Liver (tissue), 9 donors: ENCODE data around the gene CACNA1B. TPM values are rescaled to one million over a fixed set of nuclear protein-coding genes. Genes with fewer than 3 reads are reported as not detected.

ENCODE experiments used
- DNase-seq: peaks from one replicate; pipeline ENCODE4 v3.0.0-alpha.2; 2017; ENCODE audit warnings: low spot score
- H3K27ac ChIP-seq, 2 donors: one replicate each; pipeline ENCODE4 v1.7.0; 2013; ENCODE audit warnings: inconsistent platforms in 2 of 2, low read length in 2 of 2, control low read depth in 1 of 2, low read depth in 1 of 2, mild to moderate bottlenecking in 1 of 2
- H3K27me3 ChIP-seq, 4 donors: one replicate each; pipeline versions ENCODE4 v1.6.1 to v1.7.0; 2013; ENCODE audit warnings: low read length in 3 of 4, inconsistent platforms in 1 of 4, mild to moderate bottlenecking in 1 of 4, moderate library complexity in 1 of 4; ENCODE audit not compliant: control insufficient read depth in 4 of 4, insufficient read depth in 4 of 4
- H3K36me3 ChIP-seq, 4 donors: one replicate each; pipeline versions ENCODE4 v1.6.1 to v1.7.0; 2013; ENCODE audit warnings: low read length in 3 of 4, mild to moderate bottlenecking in 3 of 4, low read depth in 1 of 4, moderate library complexity in 1 of 4; ENCODE audit not compliant: control insufficient read depth in 4 of 4, insufficient read depth in 3 of 4
- H3K4me1 ChIP-seq, 4 donors: one replicate each; pipeline versions ENCODE4 v1.6.1 to v1.7.0; 2013; ENCODE audit warnings: low read length in 3 of 4, mild to moderate bottlenecking in 3 of 4, moderate library complexity in 1 of 4; ENCODE audit not compliant: control insufficient read depth in 4 of 4, insufficient read depth in 4 of 4
- H3K4me3 ChIP-seq, 3 donors: one replicate each; pipeline versions ENCODE4 v1.6.1 to v1.7.0; 2013; ENCODE audit warnings: low read length in 3 of 3, control low read depth in 1 of 3, low read depth in 1 of 3, mild to moderate bottlenecking in 1 of 3
- H3K9ac ChIP-seq, 2 donors: one replicate each; pipeline ENCODE4 v1.7.0; 2013; ENCODE audit warnings: low read length in 2 of 2, mild to moderate bottlenecking in 2 of 2, moderate library complexity in 2 of 2, control low read depth in 1 of 2, low read depth in 1 of 2
- H3K9me3 ChIP-seq, 4 donors: one replicate each; pipeline versions ENCODE4 v1.6.1 to v1.7.0; 2013; ENCODE audit warnings: low read length in 3 of 4; ENCODE audit not compliant: control insufficient read depth in 4 of 4
- ATF3 ChIP-seq: IDR thresholded peaks from 2 replicates; pipeline ENCODE4 v1.6.1; 2016; ENCODE audit warnings: antibody characterized with exemption
- EGR1 ChIP-seq, 2 donors: IDR thresholded peaks; 2 replicates each; pipeline ENCODE4 v1.6.1; 2016 to 2018; ENCODE audit warnings: antibody characterized with exemption in 2 of 2, low read depth in 2 of 2
- FOXA1 ChIP-seq: IDR thresholded peaks from 2 replicates; pipeline ENCODE4 v1.6.1; 2016; ENCODE audit warnings: antibody characterized with exemption
- FOXA2 ChIP-seq: IDR thresholded peaks from 2 replicates; pipeline ENCODE4 v1.6.1; 2016; ENCODE audit warnings: antibody characterized with exemption
- GABPA ChIP-seq, 2 donors: IDR thresholded peaks in 1 of 2; conservative IDR thresholded peaks in 1 of 2; 2 replicates each; pipeline ENCODE4 v1.6.1; 2016; ENCODE audit warnings: antibody characterized with exemption in 2 of 2, mild to moderate bottlenecking in 1 of 2, moderate library complexity in 1 of 2
- HNF4A ChIP-seq, 2 donors: conservative IDR thresholded peaks; 2 replicates each; pipeline ENCODE4 v1.6.1; 2016; ENCODE audit warnings: antibody characterized with exemption in 2 of 2, mild to moderate bottlenecking in 2 of 2
- HNF4G ChIP-seq: IDR thresholded peaks from 2 replicates; pipeline ENCODE4 v1.6.1; 2016; ENCODE audit warnings: antibody characterized with exemption
- JUND ChIP-seq, 2 donors: IDR thresholded peaks; 2 replicates each; pipeline ENCODE4 v1.6.1; 2016; ENCODE audit warnings: antibody characterized with exemption in 2 of 2
- MAX ChIP-seq: IDR thresholded peaks from 2 replicates; pipeline ENCODE4 v1.6.1; 2016; ENCODE audit warnings: antibody characterized with exemption
- NR2F2 ChIP-seq: IDR thresholded peaks from 2 replicates; pipeline ENCODE4 v1.6.1; 2016; ENCODE audit warnings: antibody characterized with exemption
- REST ChIP-seq: IDR thresholded peaks from 2 replicates; pipeline ENCODE4 v1.6.1; 2016; ENCODE audit warnings: antibody characterized with exemption, mild to moderate bottlenecking
- RXRA ChIP-seq, 2 donors: IDR thresholded peaks; 2 replicates each; pipeline ENCODE4 v1.6.1; 2017 to 2018; ENCODE audit warnings: antibody characterized with exemption in 2 of 2, mild to moderate bottlenecking in 1 of 2
- SP1 ChIP-seq: IDR thresholded peaks from 2 replicates; pipeline ENCODE4 v1.6.1; 2018; ENCODE audit warnings: antibody characterized with exemption, mild to moderate bottlenecking
- TAF1 ChIP-seq: conservative IDR thresholded peaks from 2 replicates; pipeline ENCODE4 v1.6.1; 2016; ENCODE audit warnings: antibody characterized with exemption, mild to moderate bottlenecking
- YY1 ChIP-seq: IDR thresholded peaks from 2 replicates; pipeline ENCODE4 v1.6.1; 2016; ENCODE audit warnings: antibody characterized with exemption, mild to moderate bottlenecking
- WGBS: extraction: QIAGEN DNeasy Blood & Tissue Kit; methylation state at CpG from one replicate; pipeline ENCODE4 v1.1.7; 2013; 5-methylcytosine and 5-hydroxymethylcytosine counted together
- polyA plus RNA-seq, 2 donors: library from polyadenylated mRNA; stranded (reverse) in 1 of 2; unstranded in 1 of 2; fragments of 200-250 nt in 1 of 2; fragments of >200 nt in 1 of 2; fragmentation: Nextera tagmentation in 1 of 2; extraction: Ambion mirVana in 1 of 2; gene quantifications; one replicate each; pipeline versions ENCODE4 v1.2.1 to v1.2.3, GENCODE V29; 2013 to 2015
- total RNA-seq, 2 donors: library from RNA; depleted of rRNA; stranded (reverse); fragments of >200 nt; gene quantifications; one replicate each; pipeline ENCODE4 v1.2.3, GENCODE V29; 2014
- TF ChIP-seq, protein P1 (sequence below): fragments of 150-350 bp; IDR thresholded peaks from 2 replicates; pipeline ENCODE4 v1.5.1; 2017; ENCODE audit warnings: improper control_type of control experiment, low read depth, low read length; ENCODE audit not compliant: missing input control
- TF ChIP-seq, protein P2 (sequence below): IDR thresholded peaks from 2 replicates; pipeline ENCODE4 v1.6.1; 2016; ENCODE audit warnings: antibody characterized with exemption
- donor health status: healthy.
- donor health status: healthy.
- donor health status: healthy.
- donor health status: healthy.
- donor health status: healthy.

The CACNA1B gene
- total and polyA plus RNA-seq, 4 donors: under 0.01 to 0.05 TPM; not detected in 2

GRCh38 chr9:137974746-137975526, 97.4 kb downstream of the CACNA1B start:
- 92% methylated on average over 15 of the region's 15 CpGs for WGBS
- no peaks in the 10 kb centered on the region for H3K9me3 ChIP-seq
- TF ChIP-seq REST (no peak), SP1 (no peak), YY1 (no peak), ATF3 (no peak), FOXA2 (no peak), JUND (IDR thresholded peaks at IDR 0.05) (no peak), HNF4G (no peak), FOXA1 (no peak), MAX (no peak), TAF1 (no peak), HNF4A (conservative IDR thresholded peaks at IDR 0.05) (no peak), NR2F2 (no peak), EGR1 (IDR thresholded peaks at IDR 0.05; ENCODE audit: low read depth in 2 of 2) (no peak)
- TF ChIP-seq, protein P1, sequence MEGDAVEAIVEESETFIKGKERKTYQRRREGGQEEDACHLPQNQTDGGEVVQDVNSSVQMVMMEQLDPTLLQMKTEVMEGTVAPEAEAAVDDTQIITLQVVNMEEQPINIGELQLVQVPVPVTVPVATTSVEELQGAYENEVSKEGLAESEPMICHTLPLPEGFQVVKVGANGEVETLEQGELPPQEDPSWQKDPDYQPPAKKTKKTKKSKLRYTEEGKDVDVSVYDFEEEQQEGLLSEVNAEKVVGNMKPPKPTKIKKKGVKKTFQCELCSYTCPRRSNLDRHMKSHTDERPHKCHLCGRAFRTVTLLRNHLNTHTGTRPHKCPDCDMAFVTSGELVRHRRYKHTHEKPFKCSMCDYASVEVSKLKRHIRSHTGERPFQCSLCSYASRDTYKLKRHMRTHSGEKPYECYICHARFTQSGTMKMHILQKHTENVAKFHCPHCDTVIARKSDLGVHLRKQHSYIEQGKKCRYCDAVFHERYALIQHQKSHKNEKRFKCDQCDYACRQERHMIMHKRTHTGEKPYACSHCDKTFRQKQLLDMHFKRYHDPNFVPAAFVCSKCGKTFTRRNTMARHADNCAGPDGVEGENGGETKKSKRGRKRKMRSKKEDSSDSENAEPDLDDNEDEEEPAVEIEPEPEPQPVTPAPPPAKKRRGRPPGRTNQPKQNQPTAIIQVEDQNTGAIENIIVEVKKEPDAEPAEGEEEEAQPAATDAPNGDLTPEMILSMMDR: no peak
- TF ChIP-seq, protein P2, sequence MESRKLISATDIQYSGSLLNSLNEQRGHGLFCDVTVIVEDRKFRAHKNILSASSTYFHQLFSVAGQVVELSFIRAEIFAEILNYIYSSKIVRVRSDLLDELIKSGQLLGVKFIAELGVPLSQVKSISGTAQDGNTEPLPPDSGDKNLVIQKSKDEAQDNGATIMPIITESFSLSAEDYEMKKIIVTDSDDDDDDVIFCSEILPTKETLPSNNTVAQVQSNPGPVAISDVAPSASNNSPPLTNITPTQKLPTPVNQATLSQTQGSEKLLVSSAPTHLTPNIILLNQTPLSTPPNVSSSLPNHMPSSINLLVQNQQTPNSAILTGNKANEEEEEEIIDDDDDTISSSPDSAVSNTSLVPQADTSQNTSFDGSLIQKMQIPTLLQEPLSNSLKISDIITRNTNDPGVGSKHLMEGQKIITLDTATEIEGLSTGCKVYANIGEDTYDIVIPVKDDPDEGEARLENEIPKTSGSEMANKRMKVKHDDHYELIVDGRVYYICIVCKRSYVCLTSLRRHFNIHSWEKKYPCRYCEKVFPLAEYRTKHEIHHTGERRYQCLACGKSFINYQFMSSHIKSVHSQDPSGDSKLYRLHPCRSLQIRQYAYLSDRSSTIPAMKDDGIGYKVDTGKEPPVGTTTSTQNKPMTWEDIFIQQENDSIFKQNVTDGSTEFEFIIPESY: no peak
- no peaks in the 10 kb centered on the region for H3K36me3 ChIP-seq
- H3K4me1 ChIP-seq: no peaks in the 10 kb centered on the region
- H3K27ac ChIP-seq: no peak overlapping the region
- no peak overlapping the region for H3K4me3 ChIP-seq
- no peaks in the 10 kb centered on the region for H3K27me3 ChIP-seq
- no peak overlapping the region for H3K9ac ChIP-seq
- DNase-seq: no peak

DNA sequence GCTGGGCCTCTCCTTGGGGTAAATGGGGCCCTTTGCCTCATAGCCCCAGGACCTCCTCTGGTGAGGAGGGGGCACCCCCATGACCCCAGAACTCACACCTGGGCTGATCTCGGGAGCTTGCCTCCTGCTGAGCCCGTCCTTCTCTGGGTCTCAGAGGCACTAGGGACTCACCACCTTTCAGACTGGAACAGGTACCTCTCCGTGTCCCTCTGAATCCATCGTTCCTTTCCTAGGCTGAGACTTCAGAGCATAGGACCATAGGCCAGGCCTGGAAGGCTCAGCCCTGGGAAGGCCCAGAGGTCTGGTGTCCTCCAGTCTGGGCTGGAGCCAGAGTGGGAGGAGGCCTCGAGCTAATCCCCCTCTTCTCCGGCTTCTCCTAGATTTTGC, 97.9 kb downstream of the CACNA1B start:
- WGBS: 87% methylated on average over 6 of the region's 6 CpGs
- H3K27ac ChIP-seq: no peak overlapping the region
- TF ChIP-seq GABPA (IDR thresholded peaks at IDR 0.05 in 1 of 2, conservative IDR thresholded peaks at IDR 0.05 in 1 of 2) (no peak), FOXA2 (no peak), YY1 (no peak), NR2F2 (no peak), SP1 (no peak), TAF1 (no peak), RXRA (IDR thresholded peaks at IDR 0.05) (no peak), JUND (IDR thresholded peaks at IDR 0.05) (no peak), HNF4G (no peak)
- TF ChIP-seq, protein P2: no peak
- TF ChIP-seq, protein P1: no peak

More for the DNA sequence above, 97.9 kb downstream of the CACNA1B start:
- Histone ChIP-seq H3K9me3 (no peaks in the 10 kb centered on the region), H3K36me3 (no peaks in the 10 kb centered on the region), H3K27me3 (no peaks in the 10 kb centered on the region), H3K4me1 (no peaks in the 10 kb centered on the region), H3K9ac (no peak overlapping the region), H3K4me3 (no peak overlapping the region)
- DNase-seq: no peak
